GM23248 (cell line): ENCODE measurements around the gene NFE2L3. TPM values are rescaled to one million over a fixed set of nuclear protein-coding genes. Genes with fewer than 3 reads are reported as not detected.
"Not testable (repeated sequence)": the region's sequence is repeated elsewhere in the genome, so short reads cannot be mapped to it uniquely, and the experiment has no call there.

Experiments
- DNase-seq: peaks from one replicate; pipeline ENCODE4 v3.0.0-alpha.2; 2015
- H2AFZ ChIP-seq: fragments of 200-600 bp; sonication (generic); 2 replicates; pipeline ENCODE4 v1.6.1; 2016; ENCODE audit warnings: antibody characterized with exemption
- H3F3A ChIP-seq: fragments of 200-600 bp; sonication (generic); 2 replicates; pipeline ENCODE4 v1.6.1; 2016; ENCODE audit warnings: mild to moderate bottlenecking, antibody characterized with exemption, mixed run types; ENCODE audit not compliant: insufficient read depth
- H3K27ac ChIP-seq: fragments of 200-600 bp; sonication (generic); 2 replicates; pipeline ENCODE4 v1.5.1; 2016; ENCODE audit warnings: mild to moderate bottlenecking
- H3K27me3 ChIP-seq: fragments of 200-600 bp; sonication (generic); replicated peaks from 2 replicates; pipeline ENCODE4 v1.6.1; 2016; ENCODE audit warnings: mild to moderate bottlenecking; ENCODE audit not compliant: insufficient read depth
- H3K36me3 ChIP-seq: fragments of 200-600 bp; sonication (generic); 2 replicates; pipeline ENCODE4 v1.6.1; 2016; ENCODE audit warnings: low read depth, mild to moderate bottlenecking
- H3K4me1 ChIP-seq: fragments of 200-600 bp; sonication (generic); 2 replicates; pipeline ENCODE4 v1.6.1; 2016; ENCODE audit warnings: mild to moderate bottlenecking; ENCODE audit not compliant: insufficient read depth
- H3K4me2 ChIP-seq: fragments of 200-600 bp; sonication (generic); one replicate; pipeline ENCODE4 v1.6.1; 2016; ENCODE audit warnings: mild to moderate bottlenecking; ENCODE audit not compliant: unreplicated experiment
- H3K4me3 ChIP-seq: fragments of 200-600 bp; sonication (generic); 2 replicates; pipeline ENCODE4 v1.5.1; 2016; ENCODE audit warnings: mild to moderate bottlenecking
- H3K79me2 ChIP-seq: fragments of 200-600 bp; sonication (generic); 2 replicates; pipeline ENCODE4 v1.6.1; 2016; ENCODE audit warnings: mild to moderate bottlenecking; ENCODE audit not compliant: insufficient read depth
- H3K9ac ChIP-seq: fragments of 200-600 bp; sonication (generic); 2 replicates; pipeline ENCODE4 v1.6.1; 2016; ENCODE audit warnings: mild to moderate bottlenecking
- H3K9me2 ChIP-seq: fragments of 200-600 bp; sonication (generic); 2 replicates; pipeline ENCODE4 v1.6.1; 2016; ENCODE audit warnings: mixed run types, mild to moderate bottlenecking, moderate library complexity; ENCODE audit not compliant: insufficient read depth
- H3K9me3 ChIP-seq: fragments of 200-600 bp; sonication (generic); one replicate; pipeline ENCODE4 v1.6.1; 2017; ENCODE audit warnings: low read depth
- H4K20me1 ChIP-seq: fragments of 200-600 bp; sonication (generic); 2 replicates; pipeline ENCODE4 v1.6.0; 2016; ENCODE audit not compliant: insufficient read depth
- EZH2 ChIP-seq: fragments of 200-600 bp; sonication (generic); IDR thresholded peaks from 2 replicates; pipeline ENCODE4 v1.6.1; 2018; ENCODE audit warnings: antibody characterized with exemption, mild to moderate bottlenecking; ENCODE audit not compliant: insufficient read depth, poor library complexity, severe bottlenecking
- EZH2phosphoT487 ChIP-seq: fragments of 200-600 bp; sonication (generic); IDR thresholded peaks from 2 replicates; pipeline ENCODE4 v1.6.1; 2018; ENCODE audit warnings: antibody characterized with exemption, moderate library complexity, mild to moderate bottlenecking, low read depth; ENCODE audit not compliant: insufficient read depth
- WGBS, 2 experiments: methylation state at CpG; one replicate each; pipeline ENCODE4 v1.1.6; 2015 to 2017; ENCODE audit warnings: low lambda C conversion rate in 2 of 2, low coverage in 1 of 2; ENCODE audit errors: missing lambda C conversion rate in 2 of 2; 5-methylcytosine and 5-hydroxymethylcytosine counted together
- in situ Hi-C: fragments of 300-500 bp; cut with MboI; formaldehyde crosslinking; loops from 2 replicates; pipeline ENCODE4 v1.15.0; 2020
- polyA plus RNA-seq: library from polyadenylated mRNA; unstranded; fragments of >200 nt; fragmentation: Nextera tagmentation; extraction: Ambion mirVana; gene quantifications from 2 replicates; pipeline ENCODE4 v1.2.1, GENCODE V29; 2016
- total RNA-seq: library from RNA; depleted of rRNA; stranded (reverse); fragments of >200 nt; shearing (Covaris generic); gene quantifications from 2 replicates; pipeline ENCODE4 v1.2.3, GENCODE V29; 2014

Gene NFE2L3
- total and polyA plus RNA-seq, 2 experiments from 2014 or later, result 0.70 to 1.4 TPM

- no peak for TF ChIP-seq EZH2
- no peak for TF ChIP-seq EZH2phosphoT487
Measured at GRCh38 chr7:26143298-26144048, 8.5 kb upstream of the NFE2L3 start.

GRCh38 chr7:26144184-26145080 is 7.6 kb upstream of the NFE2L3 start:
- no peak overlapping the region for H3K9ac ChIP-seq
- H3K9me3 ChIP-seq, result no peaks in the 10 kb centered on the region
- TF ChIP-seq EZH2phosphoT487 (no peak), EZH2 (no peak)
- no peaks in the 10 kb centered on the region for H4K20me1 ChIP-seq
- in situ Hi-C loops, result no loop called here
- 81 to 83% methylated on average over 13 of the region's 13 CpGs for WGBS, 2 experiments
- no peaks in the 10 kb centered on the region for H3F3A ChIP-seq
- no peak overlapping the region for H3K27ac ChIP-seq
- no peaks in the 10 kb centered on the region for H3K9me2 ChIP-seq
- no peak overlapping the region for H2AFZ ChIP-seq
- no peaks in the 10 kb centered on the region for H3K79me2 ChIP-seq
- DNase-seq, result peak; percentile 13
- no peaks in the 10 kb centered on the region for H3K36me3 ChIP-seq
- no peak overlapping the region for H3K4me2 ChIP-seq
- no peak overlapping the region for H3K4me3 ChIP-seq
- H3K4me1 ChIP-seq, result no peaks in the 10 kb centered on the region
- peaks cover 2% of the 10 kb centered on the region; the same call in 1 of the 2 replicates for H3K27me3 ChIP-seq

More at GRCh38 chr7:26143298-26144048, 8.5 kb upstream of the NFE2L3 start:
- in situ Hi-C loops, result no loop called here
- H3K27ac ChIP-seq, result no peak overlapping the region
- no peak overlapping the region for H3K4me2 ChIP-seq
- WGBS, 2 experiments, result 7 to 11% methylated on average over 5 of the region's 5 CpGs
- no peaks in the 10 kb centered on the region for H3K9me2 ChIP-seq
- no peaks in the 10 kb centered on the region for H3K79me2 ChIP-seq
- no peaks in the 10 kb centered on the region for H3K36me3 ChIP-seq
- H3F3A ChIP-seq, result no peaks in the 10 kb centered on the region
- no peaks in the 10 kb centered on the region for H4K20me1 ChIP-seq
- H3K4me3 ChIP-seq, result no peak overlapping the region
- H3K9me3 ChIP-seq, result no peaks in the 10 kb centered on the region
- no peak overlapping the region for H2AFZ ChIP-seq
- no peaks in the 10 kb centered on the region for H3K4me1 ChIP-seq
- peak; percentile 71 for DNase-seq
- no peaks in the 10 kb centered on the region for H3K27me3 ChIP-seq
- H3K9ac ChIP-seq, result no peak overlapping the region

GRCh38 chr7:26145238-26145637 is 6.8 kb upstream of the NFE2L3 start:
- Histone ChIP-seq H3F3A (no peaks in the 10 kb centered on the region), H3K9me2 (no peaks in the 10 kb centered on the region), H3K27me3 (peaks cover 10% of the 10 kb centered on the region; the same call in 1 of the 2 replicates), H3K4me1 (no peaks in the 10 kb centered on the region), H4K20me1 (no peaks in the 10 kb centered on the region), H3K79me2 (no peaks in the 10 kb centered on the region), H3K36me3 (no peaks in the 10 kb centered on the region), H2AFZ (no peak overlapping the region), H3K4me2 (no peak overlapping the region), H3K27ac (no peak overlapping the region), H3K4me3 (no peak overlapping the region), H3K9me3 (no peaks in the 10 kb centered on the region), H3K9ac (no peak overlapping the region)
- 72 to 77% methylated on average over 4 of the region's 4 CpGs for WGBS, 2 experiments
- TF ChIP-seq EZH2, result no peak
- no peak for TF ChIP-seq EZH2phosphoT487
- DNase-seq, result no peak
- in situ Hi-C loops, result no loop called here

- peak; percentile 49 for DNase-seq
- Histone ChIP-seq H3F3A (no peaks in the 10 kb centered on the region), H4K20me1 (no peaks in the 10 kb centered on the region), H2AFZ (no peak overlapping the region), H3K4me2 (no peak overlapping the region), H3K79me2 (no peaks in the 10 kb centered on the region), H3K9ac (no peak overlapping the region), H3K4me3 (no peak overlapping the region), H3K9me3 (no peaks in the 10 kb centered on the region), H3K36me3 (no peaks in the 10 kb centered on the region), H3K9me2 (no peaks in the 10 kb centered on the region), H3K27ac (no peak overlapping the region), H3K4me1 (no peaks in the 10 kb centered on the region), H3K27me3 (peaks cover 28% of the 10 kb centered on the region)
- WGBS, 2 experiments, result 36 to 50% methylated on average over 1 of the region's 1 CpG
- in situ Hi-C loops, result no loop called here
- TF ChIP-seq EZH2phosphoT487 (no peak), EZH2 (no peak)
Measured at GRCh38 chr7:26147030-26147429, 5.0 kb upstream of the NFE2L3 start.

GRCh38 chr7:26147646-26148306 is 4.2 kb upstream of the NFE2L3 start:
- DNase-seq, H3K36me3 ChIP-seq, H3F3A ChIP-seq, H3K9ac ChIP-seq, H4K20me1 ChIP-seq, H3K4me1 ChIP-seq, H3K79me2 ChIP-seq, H3K27ac ChIP-seq, H3K4me3 ChIP-seq, H3K4me2 ChIP-seq, in situ Hi-C loops, H3K9me2 ChIP-seq, H2AFZ ChIP-seq, H3K9me3 ChIP-seq: not testable (repeated sequence)
- H3K27me3 ChIP-seq, result peaks cover 28% of the 10 kb centered on the region
- WGBS, 2 experiments, result 83 to 86% methylated on average over 19 to 38 of the region's 43 CpGs

GRCh38 chr7:26148307-26148700 is 3.7 kb upstream of the NFE2L3 start:
- H3F3A ChIP-seq, H3K4me1 ChIP-seq, H3K9me3 ChIP-seq, H2AFZ ChIP-seq, H3K27ac ChIP-seq, H3K79me2 ChIP-seq, H3K4me2 ChIP-seq, H4K20me1 ChIP-seq, H3K9me2 ChIP-seq, H3K9ac ChIP-seq, H3K36me3 ChIP-seq, DNase-seq, in situ Hi-C loops, H3K4me3 ChIP-seq: not testable (repeated sequence)
- H3K27me3 ChIP-seq, result peaks cover 28% of the 10 kb centered on the region
- 63 to 80% methylated on average over 7 to 29 of the region's 29 CpGs for WGBS, 2 experiments
